Stimulated activated memory B cell treated with anti-CD40 and anti-IgM and Interleukin-4, amounts not matched to agents 10 μg/mL and 1 μg/mL and 100 μg/mL, for 72 hours (primary cell): ENCODE data around the gene P2RX1.

Experiments
- ATAC-seq: fragments of 150-1000 bp; cut with Tn5 transposase; 2 replicates; pipeline ENCODE4 v1.10.0; 2021
- H3K27ac Mint-ChIP-seq: one replicate; pipeline ENCODE4 v1.8.0; 2022; ENCODE audit warnings: mild to moderate bottlenecking, mixed read lengths
- H3K27me3 Mint-ChIP-seq: one replicate; pipeline ENCODE4 v1.8.0; 2022; ENCODE audit warnings: mixed read lengths
- H3K36me3 Mint-ChIP-seq: one replicate; pipeline ENCODE4 v1.8.0; 2022; ENCODE audit warnings: mixed read lengths
- H3K4me1 Mint-ChIP-seq: one replicate; pipeline ENCODE4 v1.8.0; 2022; ENCODE audit warnings: mixed read lengths
- H3K4me3 Mint-ChIP-seq: one replicate; pipeline ENCODE4 v1.8.0; 2022; ENCODE audit warnings: mild to moderate bottlenecking, moderate library complexity, mixed read lengths
- H3K9me3 Mint-ChIP-seq: one replicate; pipeline ENCODE4 v1.8.0; 2022; ENCODE audit warnings: mixed read lengths

The P2RX1 gene

GRCh38 chr17:3940965-3941698 lies 24.9 kb upstream of the P2RX1 start:
- H3K36me3 Mint-ChIP-seq = peaks cover 77% of the 10 kb centered on the region
- no peaks in the 10 kb centered on the region for H3K27me3 Mint-ChIP-seq
- no peak for ATAC-seq
- no peak overlapping the region for H3K27ac Mint-ChIP-seq
- peaks cover 8% of the 10 kb centered on the region for H3K4me1 Mint-ChIP-seq
- H3K9me3 Mint-ChIP-seq = no peaks in the 10 kb centered on the region
- H3K4me3 Mint-ChIP-seq = no peak overlapping the region

- Mint-ChIP-seq H3K9me3 (no peaks in the 10 kb centered on the region), H3K4me3 (no peak overlapping the region), H3K36me3 (peaks cover 69% of the 10 kb centered on the region), H3K27me3 (no peaks in the 10 kb centered on the region), H3K4me1 (peaks cover 7% of the 10 kb centered on the region), H3K27ac (no peak overlapping the region)
- no peak for ATAC-seq
These were observed 21.1 kb upstream of the P2RX1 start for GRCh38 chr17:3937359-3937758.

- no peak for ATAC-seq
- Mint-ChIP-seq H3K27me3 (no peaks in the 10 kb centered on the region), H3K4me3 (no peak overlapping the region), H3K4me1 (peaks cover 7% of the 10 kb centered on the region), H3K36me3 (peaks cover 60% of the 10 kb centered on the region), H3K9me3 (no peaks in the 10 kb centered on the region), H3K27ac (peak overlapping the region; percentile 59)
These were observed 19.6 kb upstream of the P2RX1 start for GRCh38 chr17:3935825-3936355.

GRCh38 chr17:3935140-3935542 lies 18.9 kb upstream of the P2RX1 start:
- peak; percentile 84 for ATAC-seq
- Mint-ChIP-seq H3K9me3 (no peaks in the 10 kb centered on the region), H3K36me3 (peaks cover 59% of the 10 kb centered on the region), H3K4me3 (no peak overlapping the region), H3K4me1 (peaks cover 7% of the 10 kb centered on the region), H3K27me3 (no peaks in the 10 kb centered on the region), H3K27ac (peak overlapping the region; percentile 59)

GRCh38 chr17:3929764-3930163 lies 13.5 kb upstream of the P2RX1 start:
- Mint-ChIP-seq H3K27ac (peak overlapping the region; percentile 60), H3K36me3 (peaks cover 44% of the 10 kb centered on the region), H3K4me3 (no peak overlapping the region), H3K9me3 (no peaks in the 10 kb centered on the region), H3K27me3 (no peaks in the 10 kb centered on the region), H3K4me1 (peaks cover 21% of the 10 kb centered on the region)
- ATAC-seq = no peak

GRCh38 chr17:3929181-3929580 lies 12.9 kb upstream of the P2RX1 start:
- peak overlapping the region; percentile 60 for H3K27ac Mint-ChIP-seq
- peaks cover 20% of the 10 kb centered on the region for H3K4me1 Mint-ChIP-seq
- no peaks in the 10 kb centered on the region for H3K9me3 Mint-ChIP-seq
- H3K36me3 Mint-ChIP-seq = peaks cover 41% of the 10 kb centered on the region
- H3K4me3 Mint-ChIP-seq = no peak overlapping the region
- no peaks in the 10 kb centered on the region for H3K27me3 Mint-ChIP-seq
- no peak for ATAC-seq

GRCh38 chr17:3928406-3928805 lies 12.1 kb upstream of the P2RX1 start:
- no peaks in the 10 kb centered on the region for H3K9me3 Mint-ChIP-seq
- peaks cover 26% of the 10 kb centered on the region for H3K4me1 Mint-ChIP-seq
- no peak for ATAC-seq
- H3K27me3 Mint-ChIP-seq = no peaks in the 10 kb centered on the region
- H3K4me3 Mint-ChIP-seq = no peak overlapping the region
- peak overlapping the region; percentile 55 for H3K27ac Mint-ChIP-seq
- peaks cover 41% of the 10 kb centered on the region for H3K36me3 Mint-ChIP-seq

- peaks cover 40% of the 10 kb centered on the region for H3K36me3 Mint-ChIP-seq
These were observed 11.5 kb upstream of the P2RX1 start for GRCh38 chr17:3927628-3928340.

GRCh38 chr17:3926860-3927627 lies 10.8 kb upstream of the P2RX1 start:
- H3K4me3 Mint-ChIP-seq = no peak overlapping the region
- no peaks in the 10 kb centered on the region for H3K27me3 Mint-ChIP-seq
- peaks cover 39% of the 10 kb centered on the region for H3K4me1 Mint-ChIP-seq
- peak overlapping the region; percentile 55 for H3K27ac Mint-ChIP-seq
- no peaks in the 10 kb centered on the region for H3K9me3 Mint-ChIP-seq
- ATAC-seq = no peak
- peaks cover 35% of the 10 kb centered on the region for H3K36me3 Mint-ChIP-seq

More at GRCh38 chr17:3927628-3928340, 11.5 kb upstream of the P2RX1 start:
- Mint-ChIP-seq H3K27me3 (no peaks in the 10 kb centered on the region), H3K27ac (peak overlapping the region; percentile 55), H3K4me3 (no peak overlapping the region), H3K9me3 (no peaks in the 10 kb centered on the region), H3K4me1 (peaks cover 31% of the 10 kb centered on the region)
- no peak for ATAC-seq

- Mint-ChIP-seq H3K4me3 (no peak overlapping the region), H3K27me3 (no peaks in the 10 kb centered on the region), H3K9me3 (no peaks in the 10 kb centered on the region), H3K36me3 (peaks cover 35% of the 10 kb centered on the region), H3K27ac (peak overlapping the region; percentile 18), H3K4me1 (peaks cover 50% of the 10 kb centered on the region)
- no peak for ATAC-seq
These were observed 9.6 kb upstream of the P2RX1 start for GRCh38 chr17:3925684-3926485.

- no peaks in the 10 kb centered on the region for H3K9me3 Mint-ChIP-seq
- H3K27ac Mint-ChIP-seq = no peak overlapping the region
- H3K27me3 Mint-ChIP-seq = no peaks in the 10 kb centered on the region
- H3K4me1 Mint-ChIP-seq = peaks cover 54% of the 10 kb centered on the region
- peaks cover 35% of the 10 kb centered on the region for H3K36me3 Mint-ChIP-seq
- ATAC-seq = no peak
- H3K4me3 Mint-ChIP-seq = no peak overlapping the region
These were observed 8.5 kb upstream of the P2RX1 start for GRCh38 chr17:3924512-3925350.

GRCh38 chr17:3923466-3924190 lies 7.4 kb upstream of the P2RX1 start:
- no peak overlapping the region for H3K4me3 Mint-ChIP-seq
- peaks cover 29% of the 10 kb centered on the region for H3K36me3 Mint-ChIP-seq
- H3K4me1 Mint-ChIP-seq = peaks cover 54% of the 10 kb centered on the region
- H3K9me3 Mint-ChIP-seq = no peaks in the 10 kb centered on the region
- H3K27me3 Mint-ChIP-seq = no peaks in the 10 kb centered on the region
- H3K27ac Mint-ChIP-seq = peak overlapping the region; percentile 8
- ATAC-seq = no peak

- peaks cover 24% of the 10 kb centered on the region for H3K36me3 Mint-ChIP-seq
- peak overlapping the region; percentile 8 for H3K27ac Mint-ChIP-seq
- peaks cover 49% of the 10 kb centered on the region for H3K4me1 Mint-ChIP-seq
- no peak for ATAC-seq
- H3K9me3 Mint-ChIP-seq = no peaks in the 10 kb centered on the region
- no peaks in the 10 kb centered on the region for H3K27me3 Mint-ChIP-seq
- H3K4me3 Mint-ChIP-seq = no peak overlapping the region
These were observed 6.5 kb upstream of the P2RX1 start for GRCh38 chr17:3922765-3923164.
